ENCODE results near the gene SH3BGRL2.
"Not testable (repeated sequence)": the region's sequence is repeated elsewhere in the genome, so short reads cannot be mapped to it uniquely, and the experiment has no call there.

SH3BGRL2 gene

GRCh38 chr6:79735183-79735582 lies 104.1 kb downstream of the SH3BGRL2 start:
- TF ChIP-seq FOXK2 (IDR thresholded peaks at IDR 0.05) (no peak), HDGF (IDR thresholded peaks at IDR 0.05; ENCODE audit: borderline replicate concordance) (no peak), TARDBP (IDR thresholded peaks at IDR 0.05) (no peak), BHLHE40 (IDR thresholded peaks at IDR 0.05; ENCODE audit: borderline replicate concordance) (no peak), CTBP1 (IDR thresholded peaks at IDR 0.05; ENCODE audit: borderline replicate concordance) (no peak), FOXM1 (IDR thresholded peaks at IDR 0.05; ENCODE audit: borderline replicate concordance) (no peak), ELF4 (IDR thresholded peaks at IDR 0.05) (no peak), SUZ12 (IDR thresholded peaks at IDR 0.05) (no peak), ZNF384 (IDR thresholded peaks at IDR 0.05) (no peak), LEF1 (IDR thresholded peaks at IDR 0.05; ENCODE audit: borderline replicate concordance) (no peak), NFRKB (IDR thresholded peaks at IDR 0.05) (no peak), SP1 (IDR thresholded peaks at IDR 0.05) (no peak), L3MBTL2 (conservative IDR thresholded peaks at IDR 0.05) (no peak), ARNT (IDR thresholded peaks at IDR 0.05) (no peak), PKNOX1 (IDR thresholded peaks at IDR 0.05) (no peak), FOXA1 (IDR thresholded peaks at IDR 0.05) (no peak)
- ChIA-PET CTCF (no interaction called here), POLR2A (no interaction called here)
- no peak for DNase-seq (ENCODE audit: extremely low spot score)

GRCh38 chr6:79737172-79737571 lies 106.0 kb downstream of the SH3BGRL2 start:
- CTCF ChIA-PET = interaction anchor here (0.5 kb wide), 1 partner anchor 131 kb away, joined by 5 read pairs; no protein-coding TSS in a partner anchor
- DNase-seq (ENCODE audit: extremely low spot score) = no peak
- POLR2A ChIA-PET = no interaction called here
- TF ChIP-seq HDGF (IDR thresholded peaks at IDR 0.05; ENCODE audit: borderline replicate concordance) = no peak
- no peak for TF ChIP-seq FOXA1 (IDR thresholded peaks at IDR 0.05)
- TF ChIP-seq FOXM1 (IDR thresholded peaks at IDR 0.05; ENCODE audit: borderline replicate concordance) = no peak
- no peak for TF ChIP-seq NFRKB (IDR thresholded peaks at IDR 0.05)
- no peak for TF ChIP-seq FOXK2 (IDR thresholded peaks at IDR 0.05)
- TF ChIP-seq SUZ12 (IDR thresholded peaks at IDR 0.05) = no peak
- TF ChIP-seq TARDBP (IDR thresholded peaks at IDR 0.05) = no peak

- no peak for DNase-seq (ENCODE audit: extremely low spot score)
- CTCF ChIA-PET = no interaction called here
Measured at GRCh38 chr6:79742030-79742429, 110.9 kb downstream of the SH3BGRL2 start.

GRCh38 chr6:79745282-79745681 lies 114.2 kb downstream of the SH3BGRL2 start:
- CTCF ChIA-PET = interaction anchor here (1.2 kb wide), 1 partner anchor 10 kb away, joined by 3 read pairs; no protein-coding TSS in a partner anchor
- DNase-seq (ENCODE audit: extremely low spot score); POLR2A ChIA-PET: not testable (repeated sequence)

More at GRCh38 chr6:79742030-79742429, 110.9 kb downstream of the SH3BGRL2 start:
- POLR2A ChIA-PET = no interaction called here
- no peak for TF ChIP-seq SP1 (IDR thresholded peaks at IDR 0.05)
- TF ChIP-seq BHLHE40 (IDR thresholded peaks at IDR 0.05; ENCODE audit: borderline replicate concordance) = no peak
- no peak for TF ChIP-seq HDGF (IDR thresholded peaks at IDR 0.05; ENCODE audit: borderline replicate concordance)
- TF ChIP-seq ARNT (IDR thresholded peaks at IDR 0.05) = no peak
- no peak for TF ChIP-seq FOXM1 (IDR thresholded peaks at IDR 0.05; ENCODE audit: borderline replicate concordance)
- TF ChIP-seq PKNOX1 (IDR thresholded peaks at IDR 0.05) = no peak
- TF ChIP-seq ELF4 (IDR thresholded peaks at IDR 0.05) = no peak
- TF ChIP-seq LEF1 (IDR thresholded peaks at IDR 0.05; ENCODE audit: borderline replicate concordance) = no peak
- no peak for TF ChIP-seq SUZ12 (IDR thresholded peaks at IDR 0.05)
- TF ChIP-seq NFRKB (IDR thresholded peaks at IDR 0.05) = no peak
- no peak for TF ChIP-seq TARDBP (IDR thresholded peaks at IDR 0.05)
- no peak for TF ChIP-seq FOXA1 (IDR thresholded peaks at IDR 0.05)
- TF ChIP-seq L3MBTL2 (conservative IDR thresholded peaks at IDR 0.05) = no peak
- TF ChIP-seq CTBP1 (IDR thresholded peaks at IDR 0.05; ENCODE audit: borderline replicate concordance) = no peak
- TF ChIP-seq ZNF384 (IDR thresholded peaks at IDR 0.05) = no peak
- TF ChIP-seq FOXK2 (IDR thresholded peaks at IDR 0.05) = no peak

- CTCF ChIA-PET; DNase-seq (ENCODE audit: extremely low spot score); POLR2A ChIA-PET: not testable (repeated sequence)
Measured at GRCh38 chr6:79746325-79746724, 115.2 kb downstream of the SH3BGRL2 start.

- CTCF ChIA-PET = no interaction called here
- DNase-seq (ENCODE audit: extremely low spot score) = no peak
- POLR2A ChIA-PET = no interaction called here
Measured at GRCh38 chr6:79750806-79751205, 119.7 kb downstream of the SH3BGRL2 start.

More at GRCh38 chr6:79750806-79751205, 119.7 kb downstream of the SH3BGRL2 start:
- no peak for TF ChIP-seq ELF4 (IDR thresholded peaks at IDR 0.05)
- TF ChIP-seq PKNOX1 (IDR thresholded peaks at IDR 0.05) = no peak
- no peak for TF ChIP-seq CTBP1 (IDR thresholded peaks at IDR 0.05; ENCODE audit: borderline replicate concordance)
- TF ChIP-seq FOXM1 (IDR thresholded peaks at IDR 0.05; ENCODE audit: borderline replicate concordance) = no peak
- TF ChIP-seq FOXA1 (IDR thresholded peaks at IDR 0.05) = no peak
- TF ChIP-seq NFRKB (IDR thresholded peaks at IDR 0.05) = no peak
- no peak for TF ChIP-seq SUZ12 (IDR thresholded peaks at IDR 0.05)
- TF ChIP-seq HDGF (IDR thresholded peaks at IDR 0.05; ENCODE audit: borderline replicate concordance) = no peak
- TF ChIP-seq TARDBP (IDR thresholded peaks at IDR 0.05) = no peak
- no peak for TF ChIP-seq ZNF384 (IDR thresholded peaks at IDR 0.05)
- no peak for TF ChIP-seq ARNT (IDR thresholded peaks at IDR 0.05)
- TF ChIP-seq SP1 (IDR thresholded peaks at IDR 0.05) = no peak
- TF ChIP-seq BHLHE40 (IDR thresholded peaks at IDR 0.05; ENCODE audit: borderline replicate concordance) = no peak
- TF ChIP-seq LEF1 (IDR thresholded peaks at IDR 0.05; ENCODE audit: borderline replicate concordance) = no peak
